Spleen (tissue), 7 donors: ENCODE data around the gene ADCY2.

Experiments used
- POLR2AphosphoS5 ChIP-seq, 3 donors: sonication (generic); formaldehyde crosslinking; IDR thresholded peaks; one replicate each; pipeline ENCODE4 v1.5.1; 2017; ENCODE audit warnings: antibody characterized with exemption in 3 of 3
- TF ChIP-seq, protein P1 (sequence below), 11 experiments: fragments of 200-600 bp in 7 of 11; fragments of 450-650 bp in 4 of 11; sonication (generic) in 4 of 11; IDR thresholded peaks in 8 of 11; conservative IDR thresholded peaks in 3 of 11; 1 replicate in 7 of 11; 2 replicates in 4 of 11; pipeline versions ENCODE4 v1.4.0 to v1.8.0; 2016 to 2021; ENCODE audit warnings: antibody characterized with exemption in 11 of 11, inconsistent platforms in 4 of 11, mild to moderate bottlenecking in 1 of 11
- donor health status: DM: no; HTN: no; CAD: no; lungs with moderate emphysema.
- donor health status: DM: no; HTN: no; CAD: no.
- donor health status: DM: no; HTN: no; CAD: no.

DNA sequence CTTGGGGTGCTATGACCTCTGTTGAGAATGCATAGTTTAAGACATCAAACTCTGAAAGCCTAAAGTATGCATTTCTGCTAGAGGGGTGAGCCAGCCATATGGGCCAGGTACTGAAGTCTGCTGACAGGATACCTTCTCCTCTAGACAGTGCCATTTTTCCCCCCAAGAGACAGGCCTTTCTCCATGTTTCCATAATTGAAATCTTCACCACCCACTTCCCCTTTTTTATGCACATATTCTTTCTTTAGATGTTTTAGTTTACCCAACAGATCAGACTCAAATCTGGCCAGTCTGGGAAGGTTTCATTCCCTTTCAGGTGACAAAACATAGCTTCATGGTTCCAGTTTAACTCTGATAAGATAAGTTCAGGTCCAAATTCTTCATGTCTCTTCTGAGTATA, 212.8 kb downstream of the ADCY2 start:
- TF ChIP-seq, protein P1, sequence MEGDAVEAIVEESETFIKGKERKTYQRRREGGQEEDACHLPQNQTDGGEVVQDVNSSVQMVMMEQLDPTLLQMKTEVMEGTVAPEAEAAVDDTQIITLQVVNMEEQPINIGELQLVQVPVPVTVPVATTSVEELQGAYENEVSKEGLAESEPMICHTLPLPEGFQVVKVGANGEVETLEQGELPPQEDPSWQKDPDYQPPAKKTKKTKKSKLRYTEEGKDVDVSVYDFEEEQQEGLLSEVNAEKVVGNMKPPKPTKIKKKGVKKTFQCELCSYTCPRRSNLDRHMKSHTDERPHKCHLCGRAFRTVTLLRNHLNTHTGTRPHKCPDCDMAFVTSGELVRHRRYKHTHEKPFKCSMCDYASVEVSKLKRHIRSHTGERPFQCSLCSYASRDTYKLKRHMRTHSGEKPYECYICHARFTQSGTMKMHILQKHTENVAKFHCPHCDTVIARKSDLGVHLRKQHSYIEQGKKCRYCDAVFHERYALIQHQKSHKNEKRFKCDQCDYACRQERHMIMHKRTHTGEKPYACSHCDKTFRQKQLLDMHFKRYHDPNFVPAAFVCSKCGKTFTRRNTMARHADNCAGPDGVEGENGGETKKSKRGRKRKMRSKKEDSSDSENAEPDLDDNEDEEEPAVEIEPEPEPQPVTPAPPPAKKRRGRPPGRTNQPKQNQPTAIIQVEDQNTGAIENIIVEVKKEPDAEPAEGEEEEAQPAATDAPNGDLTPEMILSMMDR (IDR thresholded peaks at IDR 0.05 in 8 of 11, conservative IDR thresholded peaks at IDR 0.05 in 3 of 11): no peak
- TF ChIP-seq POLR2AphosphoS5 (IDR thresholded peaks at IDR 0.05): no peak
